NCI-H187 treated with DMSO at 0.1 percent for 48 hours (cell line): ENCODE results near the gene MMRN2.
"Not testable (repeated sequence)": the region's sequence is repeated elsewhere in the genome, so short reads cannot be mapped to it uniquely, and the experiment has no call there.

Experiments used
- DNase-seq: peaks from one replicate; lab custom pipeline; 2025; lab: John Stamatoyannopoulos, UW

MMRN2 gene

GRCh38 chr10:86940677-86941076 lies 16.7 kb downstream of the MMRN2 start:
- no peak for DNase-seq

- DNase-seq, result not testable (repeated sequence)
Measured at GRCh38 chr10:86940076-86940475, 17.3 kb downstream of the MMRN2 start.

DNA sequence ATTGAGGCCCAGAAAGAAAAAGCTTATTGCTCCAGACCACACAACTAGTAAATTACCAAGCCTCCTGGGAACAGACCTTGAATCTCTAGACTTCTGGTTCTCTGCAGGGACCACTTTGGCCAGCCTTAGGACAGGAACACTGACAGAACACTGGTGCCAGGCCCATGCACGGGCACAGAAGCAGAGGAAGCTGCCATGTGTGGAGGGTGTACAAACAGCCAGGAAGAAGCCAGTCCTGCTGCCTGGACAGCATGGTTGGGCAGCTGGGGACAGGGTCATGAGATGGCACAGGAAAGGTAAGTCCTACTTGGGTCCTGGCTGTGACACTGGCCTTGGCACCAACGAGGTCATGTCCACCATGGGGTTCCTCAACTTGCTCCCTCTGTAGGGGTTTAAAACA lies 19.2 kb downstream of the MMRN2 start:
- DNase-seq, result no peak

- DNase-seq, result no peak
Measured at GRCh38 chr10:86937502-86938154, 19.8 kb downstream of the MMRN2 start.

DNA sequence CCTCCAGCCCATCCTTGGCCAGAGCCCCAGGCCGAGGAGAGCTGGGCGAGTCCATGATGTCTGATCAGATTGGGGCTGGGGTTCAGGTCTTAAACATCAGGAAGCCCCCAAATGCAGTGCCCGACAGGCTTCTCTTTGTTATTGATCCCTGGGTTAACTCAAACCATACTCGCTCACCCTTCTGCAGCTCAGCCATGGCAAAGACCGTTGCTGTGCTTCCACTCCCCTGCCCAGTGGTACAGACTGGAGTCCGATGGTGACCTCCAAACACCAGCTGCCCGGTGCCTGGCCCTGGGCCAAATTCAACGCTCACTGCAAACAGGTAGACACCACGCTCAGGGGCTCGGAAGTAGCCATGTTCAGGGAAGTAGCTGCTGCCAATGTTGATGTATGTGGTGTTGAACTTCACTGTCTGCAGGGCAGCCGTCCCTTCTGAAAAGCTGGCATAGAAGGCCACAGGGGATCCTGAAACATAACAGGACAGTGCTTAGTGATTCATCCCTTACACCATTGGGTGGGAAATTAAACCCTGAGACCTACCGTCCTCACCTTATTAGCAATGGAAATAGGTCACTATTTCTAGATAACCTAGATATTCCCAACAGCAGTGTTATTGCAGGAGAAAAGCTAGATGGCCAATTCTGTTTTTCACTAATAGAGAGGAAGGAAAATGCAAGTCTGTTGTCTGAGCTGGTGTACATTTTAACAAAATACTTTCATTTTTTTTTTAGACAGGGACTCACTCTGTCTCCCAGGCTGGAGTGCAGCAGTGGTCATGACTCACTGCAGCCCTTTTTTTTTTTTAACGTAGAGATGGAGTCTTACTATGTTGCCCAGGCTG lies 20.5 kb downstream of the MMRN2 start:
- no peak for DNase-seq

DNA sequence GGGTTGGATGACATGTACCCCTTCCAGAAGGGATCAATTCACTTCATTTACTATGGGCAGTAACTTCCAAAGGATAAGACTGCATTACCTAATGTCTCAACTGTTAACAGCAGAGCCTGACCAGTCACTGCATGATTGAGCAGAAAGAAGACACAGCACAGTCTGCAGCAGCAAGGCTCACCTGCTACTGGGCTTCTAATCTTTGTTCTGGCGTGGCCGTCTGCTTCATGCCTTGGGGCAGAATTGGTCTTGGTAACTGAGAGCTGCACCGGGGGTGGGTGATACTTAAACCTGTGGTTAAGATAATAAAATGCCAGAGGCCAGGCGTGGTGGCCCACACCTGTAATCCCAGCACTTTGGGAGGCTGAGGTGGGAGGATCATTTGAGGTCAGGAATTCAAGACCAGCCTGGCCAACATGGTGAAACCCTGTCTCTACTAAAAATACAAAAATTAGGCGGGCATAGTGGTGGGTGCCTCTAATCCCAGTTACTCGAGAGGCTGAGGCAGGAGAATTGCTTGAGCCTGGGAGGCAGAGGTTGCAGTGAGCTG lies 23.2 kb downstream of the MMRN2 start:
- DNase-seq, result not testable (repeated sequence)

GRCh38 chr10:86932674-86933073 lies 24.7 kb downstream of the MMRN2 start:
- no peak for DNase-seq

- no peak for DNase-seq
Measured at GRCh38 chr10:86931872-86932271, 25.5 kb downstream of the MMRN2 start.

DNA sequence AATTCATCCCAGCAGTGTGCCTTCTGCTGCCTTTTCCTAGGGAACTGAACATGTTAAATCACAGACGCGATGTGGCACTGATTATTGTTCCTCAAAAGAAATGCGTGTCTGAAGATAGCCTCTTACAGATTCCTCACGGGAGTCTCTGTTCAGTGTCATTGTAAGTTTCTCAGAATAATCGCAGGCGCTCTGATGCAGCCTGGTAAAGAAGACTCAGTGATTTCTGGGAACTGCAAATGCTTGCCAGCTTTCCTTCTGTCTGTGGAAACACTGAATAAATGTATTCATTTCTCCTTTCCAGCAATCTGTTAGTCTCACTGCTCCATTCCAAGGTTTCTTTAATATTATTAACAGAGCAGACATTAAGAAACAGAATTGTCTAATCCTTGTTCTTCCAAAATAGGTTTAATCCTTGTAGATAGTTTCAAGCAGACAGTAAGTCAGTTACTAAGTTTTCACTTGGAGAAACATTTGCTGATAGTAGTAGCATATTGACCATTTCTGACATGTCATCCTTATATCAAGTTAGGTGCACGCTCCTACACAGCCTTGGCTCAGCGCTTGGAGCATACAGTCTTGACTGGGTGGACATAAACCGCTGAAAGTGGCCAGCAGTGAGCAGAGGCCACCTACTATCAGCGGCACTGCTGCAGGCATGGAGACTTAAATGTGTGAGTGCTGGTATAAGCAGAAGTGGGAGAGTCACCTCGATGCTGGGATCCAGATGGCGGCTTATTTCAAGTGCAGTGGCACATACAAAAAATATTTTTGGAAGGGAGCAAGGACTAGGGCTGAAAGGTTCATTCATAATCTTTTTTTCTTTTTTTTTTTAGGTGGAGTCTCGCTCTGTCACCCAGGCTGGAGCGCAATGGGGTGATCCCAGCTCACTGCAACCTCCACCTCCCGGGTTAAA lies 27.7 kb downstream of the MMRN2 start:
- no peak for DNase-seq

GRCh38 chr10:86922553-86922961 lies 34.9 kb downstream of the MMRN2 start:
- no peak for DNase-seq

- no peak for DNase-seq
Measured at GRCh38 chr10:86918022-86918471, 39.4 kb downstream of the MMRN2 start.

- no peak for DNase-seq
Measured at GRCh38 chr10:86914734-86915133, 42.7 kb downstream of the MMRN2 start.

DNA sequence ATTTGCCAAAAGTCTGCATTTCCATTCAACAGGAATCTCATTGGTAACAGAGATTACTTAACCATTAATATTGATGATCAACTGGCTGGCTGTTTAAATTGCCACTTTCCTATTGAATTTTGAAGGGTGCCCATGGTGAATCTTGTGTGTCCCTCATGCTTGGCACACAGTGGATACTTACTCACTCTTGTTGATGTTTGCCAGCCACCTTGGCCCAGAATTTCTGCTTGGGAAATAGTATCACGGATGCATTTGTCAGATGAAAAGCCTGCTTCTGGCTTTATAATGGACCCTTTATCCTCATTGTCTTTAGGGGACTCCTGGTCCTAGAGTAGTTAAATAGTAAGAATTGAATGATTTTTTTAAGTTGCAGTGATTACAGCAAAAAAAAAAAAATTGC lies 52.0 kb downstream of the MMRN2 start:
- DNase-seq, result no peak

DNA sequence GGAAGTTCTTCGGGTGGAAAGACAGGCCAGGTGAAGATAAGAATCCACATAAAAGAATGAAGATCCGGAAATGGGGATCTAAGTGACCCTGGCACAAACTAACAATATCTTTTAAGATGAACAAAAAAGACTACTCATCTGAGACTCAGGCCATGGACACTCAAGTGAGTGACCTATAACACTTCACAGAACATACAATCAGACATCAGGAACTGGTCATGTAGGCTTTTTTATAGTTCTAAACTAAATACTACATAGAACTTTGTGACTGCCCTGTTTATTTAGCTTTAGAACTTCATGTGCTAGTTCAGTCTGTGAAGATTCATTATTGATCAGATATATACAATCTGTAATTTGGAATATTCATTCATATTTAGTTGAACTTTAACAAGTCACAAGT lies 52.8 kb downstream of the MMRN2 start:
- no peak for DNase-seq

GRCh38 chr10:86900955-86901354 lies 56.5 kb downstream of the MMRN2 start:
- DNase-seq, result no peak

GRCh38 chr10:86899670-86900276 lies 57.6 kb downstream of the MMRN2 start:
- DNase-seq, result no peak

DNA sequence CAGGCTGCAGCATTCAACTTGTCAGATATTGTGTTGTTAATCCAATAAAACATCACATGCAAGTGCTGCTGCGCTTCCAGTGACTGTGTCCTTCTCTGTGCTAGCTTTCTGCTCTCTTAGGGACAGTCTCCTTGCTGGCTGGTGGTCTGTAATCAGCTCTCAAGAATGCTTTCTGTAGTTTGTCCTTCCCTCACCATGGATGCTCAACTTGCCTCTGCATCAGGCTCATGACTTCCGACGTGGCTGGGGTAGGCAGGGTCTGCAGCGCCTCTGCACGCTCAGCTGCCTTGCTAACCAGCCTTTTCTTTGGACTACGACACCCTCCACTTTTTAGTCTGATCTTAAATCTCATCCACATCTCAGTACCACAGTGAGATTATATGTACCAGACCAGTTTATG lies 58.3 kb downstream of the MMRN2 start:
- DNase-seq, result no peak

DNA sequence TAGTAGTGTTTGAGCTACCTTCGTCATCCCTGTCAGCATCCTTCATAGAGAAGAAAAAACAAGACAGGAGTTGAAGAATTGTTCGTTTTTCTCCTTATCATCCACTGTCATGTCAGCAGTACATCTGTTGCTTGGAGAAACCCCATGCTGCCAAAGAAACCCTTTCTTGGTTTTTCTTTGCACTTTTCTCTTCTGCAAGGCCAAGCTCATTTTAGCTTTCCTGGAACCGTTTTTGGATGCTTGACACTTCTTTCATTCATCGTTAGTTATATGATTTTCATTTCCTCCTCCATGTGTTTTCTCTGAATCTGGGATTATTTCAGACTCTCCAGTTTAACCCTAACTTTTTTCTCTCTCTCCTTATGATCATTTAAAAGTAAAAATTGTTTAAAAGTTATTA lies 58.9 kb downstream of the MMRN2 start:
- no peak for DNase-seq

DNA sequence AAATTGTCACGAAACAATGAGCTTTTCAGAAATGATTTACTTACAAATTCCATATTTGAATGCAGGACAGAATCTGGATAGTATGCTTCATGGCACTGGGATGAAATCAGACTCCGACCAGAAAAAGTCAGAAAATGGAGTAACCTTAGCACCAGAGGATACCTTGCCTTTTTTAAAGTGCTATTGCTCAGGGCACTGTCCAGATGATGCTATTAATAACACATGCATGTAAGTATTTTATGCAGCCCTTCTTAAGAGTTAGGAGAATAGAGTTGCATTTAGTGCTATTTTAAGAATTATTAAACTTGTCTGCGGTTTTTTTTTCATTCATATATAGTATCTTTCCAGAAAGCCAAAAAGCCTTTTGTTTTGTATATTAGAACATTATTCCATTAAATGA lies 67.4 kb downstream of the MMRN2 start:
- no peak for DNase-seq

DNA sequence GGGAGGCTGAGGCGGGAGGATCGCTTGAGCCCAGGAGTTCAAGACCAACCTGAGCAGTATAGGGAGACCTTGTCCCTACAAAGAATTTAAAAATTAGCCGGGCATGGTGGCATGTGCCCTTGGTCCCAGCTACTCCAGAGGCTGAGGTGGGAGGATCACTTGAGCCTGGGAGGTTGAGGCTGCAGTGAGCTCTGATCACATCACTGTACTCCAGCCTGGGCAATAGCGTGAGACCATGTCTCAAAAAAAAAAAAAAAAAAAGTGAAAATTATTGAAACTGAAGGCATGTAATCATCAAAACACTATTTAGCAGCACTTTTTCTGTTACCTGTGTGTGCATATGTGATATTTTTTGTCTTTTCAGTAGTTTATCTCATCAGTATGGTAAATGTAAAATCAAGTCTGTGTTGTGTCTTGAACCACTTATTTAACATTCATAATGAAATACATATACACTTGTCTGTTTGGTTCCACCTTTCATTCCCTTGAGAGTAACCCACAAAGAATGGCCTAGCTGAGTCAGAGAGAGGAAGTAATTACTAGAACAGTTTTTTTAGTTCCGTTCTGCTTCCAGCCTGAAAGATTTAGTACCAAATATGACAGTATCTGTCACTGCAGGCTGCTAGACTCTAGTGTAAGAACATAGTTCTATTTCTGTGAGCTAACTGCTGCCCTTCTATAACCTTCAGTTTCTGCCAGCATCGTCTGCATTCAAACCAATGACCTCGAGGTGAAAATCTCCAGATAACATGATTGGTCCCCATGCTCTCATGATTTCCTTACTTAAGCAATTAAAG lies 68.6 kb downstream of the MMRN2 start:
- no peak for DNase-seq
